KG1 (cell line): ENCODE measurements around the gene CAMTA1.

Experiments used
- DNase-seq: peaks from one replicate; lab custom pipeline; 2025; lab: John Stamatoyannopoulos, UW

The CAMTA1 gene

DNA sequence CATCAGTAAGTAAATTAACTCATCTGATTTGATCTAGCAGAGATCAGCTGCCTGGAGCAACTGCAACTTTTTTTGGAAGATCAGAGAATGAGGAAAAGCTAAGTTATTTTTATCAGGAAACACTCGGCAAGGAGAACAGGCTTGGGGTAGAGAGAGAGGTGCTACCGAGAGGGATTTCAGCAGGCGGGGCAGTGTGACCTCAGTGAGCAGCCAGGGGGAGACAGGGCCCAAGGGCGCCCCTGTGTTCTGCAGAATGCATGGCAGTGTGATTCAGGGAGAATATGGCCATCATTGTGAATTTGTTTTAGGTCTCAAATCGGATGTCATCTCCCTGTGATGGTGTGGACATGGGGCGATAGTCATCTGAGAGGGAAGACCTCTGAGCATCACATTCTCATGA is 501.8 kb downstream of the CAMTA1 start:
- DNase-seq: no peak

DNA sequence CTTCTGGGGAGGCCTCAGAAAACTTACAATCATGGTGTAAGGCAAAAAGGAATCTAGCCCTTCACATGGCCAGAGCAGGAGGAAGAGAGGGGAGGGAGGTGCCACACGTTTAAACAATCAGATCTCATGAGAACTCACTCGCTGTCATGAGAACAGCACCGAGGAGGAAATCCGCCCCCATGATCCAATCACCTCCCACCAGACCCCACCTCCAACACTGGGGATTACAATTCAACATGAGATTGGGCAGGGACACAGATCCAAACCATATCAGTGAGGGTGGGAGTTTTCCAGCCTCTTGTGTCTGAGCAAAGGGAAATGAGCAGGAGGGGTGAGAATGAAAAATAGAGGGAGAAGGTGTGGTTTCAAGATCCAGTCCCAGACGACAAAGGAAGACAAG is 503.7 kb downstream of the CAMTA1 start:
- no peak for DNase-seq

DNA sequence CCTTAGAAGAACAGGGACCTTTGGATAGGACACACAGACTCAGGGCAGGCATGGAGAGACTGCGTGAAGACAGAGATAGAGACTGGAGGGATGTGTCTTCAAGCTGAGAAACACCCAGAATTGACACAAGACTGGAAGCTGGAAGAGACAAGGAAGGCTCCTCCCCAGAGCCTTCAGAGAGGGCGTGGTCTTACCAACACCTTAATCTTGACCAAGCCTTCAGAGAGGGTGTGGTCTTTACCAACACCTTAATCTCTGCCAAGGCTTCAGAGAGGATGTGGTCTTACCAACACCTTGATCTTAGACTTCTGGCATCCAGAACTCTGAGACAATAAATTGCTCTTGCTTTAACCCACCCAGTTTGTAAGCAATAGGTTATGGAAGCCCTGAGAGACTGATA is 504.4 kb downstream of the CAMTA1 start:
- no peak for DNase-seq

DNA sequence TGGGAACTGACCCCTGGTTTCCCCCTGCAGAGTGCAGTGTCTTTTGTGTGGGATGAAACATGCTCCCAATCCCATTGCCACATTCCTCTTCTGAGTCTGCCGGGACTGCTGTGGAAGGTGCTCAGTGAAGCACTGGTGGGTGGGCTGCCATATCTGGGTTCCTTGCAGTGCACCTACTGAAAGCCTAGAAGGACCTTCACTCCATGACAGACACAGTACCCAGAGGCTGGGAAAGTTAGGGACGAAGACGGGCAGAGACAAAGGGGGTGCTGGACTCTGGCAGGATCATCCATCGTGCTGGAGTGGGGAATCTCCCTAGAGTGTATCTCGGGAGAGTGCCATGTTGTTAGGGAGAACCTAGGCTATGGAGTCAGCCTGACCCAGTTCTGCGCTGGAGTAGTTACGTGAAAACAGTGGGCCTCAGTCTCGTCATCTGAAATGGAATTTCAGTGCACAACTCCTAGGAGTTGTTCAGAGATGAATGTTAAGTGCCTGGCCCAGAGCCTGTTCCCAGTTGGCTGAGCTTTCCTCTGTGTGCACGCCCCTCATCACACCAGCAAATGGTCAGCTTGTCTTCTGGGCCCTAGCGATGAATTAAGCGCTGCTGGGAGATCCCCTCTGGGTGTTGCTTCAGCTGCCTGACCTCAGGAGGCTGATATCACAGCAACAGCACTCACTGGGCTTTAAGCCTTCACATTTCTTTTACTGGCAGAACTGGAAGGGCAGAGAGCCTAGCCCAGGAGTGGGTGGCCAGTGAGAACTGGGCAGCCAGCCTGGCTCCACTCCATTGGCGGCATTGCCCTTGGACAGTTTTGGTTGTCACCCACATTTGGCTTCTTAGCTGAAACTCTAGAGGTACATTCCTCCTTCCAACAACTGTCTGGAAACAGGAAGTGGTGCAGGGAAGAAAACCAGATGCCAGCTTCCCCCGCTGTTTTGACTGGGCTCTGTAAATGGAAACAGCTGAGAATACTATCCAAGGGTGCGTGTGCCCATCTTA is 506.0 kb downstream of the CAMTA1 start:
- no peak for DNase-seq

DNA sequence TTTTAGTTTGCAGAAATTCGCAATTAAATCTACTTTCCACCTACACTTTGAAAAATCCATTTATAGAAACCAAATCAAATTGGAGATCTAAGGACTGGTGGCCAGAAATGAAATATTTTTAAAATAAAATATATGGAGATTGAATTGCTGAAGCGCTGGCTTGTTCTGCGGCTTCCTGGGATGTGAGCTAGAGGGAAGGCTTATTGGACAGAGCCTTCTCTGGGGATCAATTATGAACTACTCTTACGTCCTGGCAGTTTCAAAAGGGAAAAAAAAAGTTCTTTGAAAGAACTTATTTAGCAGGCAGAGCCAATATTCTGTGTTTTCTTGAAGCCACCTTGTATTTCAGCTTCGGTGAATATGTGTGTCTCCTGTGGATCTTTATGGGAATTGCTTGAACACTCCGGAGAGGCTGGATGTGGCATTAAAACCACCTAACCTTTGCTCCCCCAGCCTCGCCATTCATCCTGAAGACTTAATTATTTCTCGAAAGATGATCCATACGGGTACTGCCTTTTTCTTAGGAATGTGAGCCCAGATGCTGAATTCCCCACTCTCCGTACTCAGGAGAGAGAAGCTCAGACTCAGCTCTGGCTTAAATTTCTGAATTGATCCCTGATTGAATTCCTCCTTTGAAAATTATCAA is 506.9 kb downstream of the CAMTA1 start:
- DNase-seq: no peak

DNA sequence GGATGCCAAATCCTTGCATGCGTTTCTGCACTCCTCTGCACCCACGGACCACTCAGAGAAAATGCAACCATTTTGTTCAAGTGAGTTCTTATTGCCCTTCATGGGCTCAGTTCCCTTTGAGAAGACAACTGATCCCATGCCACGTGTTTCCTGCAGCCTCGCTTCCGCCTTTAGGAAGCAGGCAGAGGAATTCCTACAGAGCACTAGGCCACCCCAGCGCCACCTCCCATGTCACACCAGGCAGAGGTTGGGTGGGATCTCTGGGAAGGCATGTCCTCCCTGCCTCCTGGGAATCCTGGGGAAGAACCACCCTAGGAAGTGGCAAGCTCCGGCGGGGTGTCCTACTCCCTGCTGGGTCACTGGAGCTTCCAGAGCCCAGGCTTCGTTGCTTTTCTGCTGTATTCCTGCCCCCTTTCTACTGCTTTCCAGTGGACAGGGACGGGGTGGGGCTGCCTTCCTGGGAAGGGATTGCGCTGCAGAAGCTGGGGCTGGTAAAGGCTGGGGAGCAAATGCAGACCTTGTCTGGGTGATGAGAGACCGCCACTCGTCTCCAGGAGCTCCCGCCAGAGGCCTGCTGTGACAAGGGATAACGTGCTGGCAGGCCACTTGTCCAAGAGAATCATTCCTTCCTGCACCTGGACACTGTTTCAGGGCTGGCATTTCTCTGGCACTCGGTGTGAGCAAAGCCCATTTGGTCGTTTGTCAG is 507.6 kb downstream of the CAMTA1 start:
- DNase-seq: no peak

DNA sequence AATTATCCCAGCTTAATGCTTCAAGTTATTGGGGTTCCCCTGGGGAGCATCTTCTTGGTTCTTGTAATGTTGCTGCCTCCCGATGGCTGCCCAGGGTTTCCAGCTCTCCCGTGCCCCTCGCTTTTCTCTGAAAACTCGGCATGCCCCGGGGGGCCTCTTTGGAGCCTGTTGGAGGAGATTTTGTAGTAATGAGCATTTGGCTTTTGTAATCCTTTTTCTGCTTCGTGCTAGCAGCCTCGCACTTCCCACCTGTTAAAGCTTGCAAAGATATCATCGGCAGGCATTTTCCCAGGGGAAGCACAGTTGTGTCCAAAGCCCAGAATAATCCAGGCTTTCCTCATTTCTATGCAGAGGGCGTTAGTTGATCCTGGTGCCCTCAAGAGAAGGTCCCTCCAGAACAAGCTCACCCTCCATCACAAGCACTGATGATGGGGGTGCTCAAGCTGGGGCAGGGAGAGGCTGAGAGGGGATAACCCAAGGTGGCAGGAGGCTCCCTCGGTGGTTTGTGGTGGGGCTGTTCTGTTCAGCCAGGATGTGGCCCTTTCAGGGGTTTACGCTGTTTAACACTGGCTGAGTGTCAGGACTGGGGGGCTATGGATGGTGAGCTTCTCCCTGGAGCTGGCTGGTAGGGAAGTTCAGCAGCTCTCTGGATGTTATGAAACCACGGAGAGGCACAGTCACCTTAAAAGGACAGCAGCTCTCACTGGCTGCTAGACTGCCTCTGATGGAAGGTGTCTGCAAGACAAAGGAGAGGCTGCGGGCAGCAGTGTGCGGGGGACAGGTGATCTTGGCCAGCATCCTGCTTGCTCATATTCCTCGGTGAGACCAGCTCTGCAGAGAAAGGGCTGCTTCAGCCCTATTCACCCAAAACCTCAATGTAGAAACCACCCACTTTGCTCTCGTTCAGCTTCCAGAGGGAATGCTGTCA is 508.7 kb downstream of the CAMTA1 start:
- DNase-seq: no peak

DNA sequence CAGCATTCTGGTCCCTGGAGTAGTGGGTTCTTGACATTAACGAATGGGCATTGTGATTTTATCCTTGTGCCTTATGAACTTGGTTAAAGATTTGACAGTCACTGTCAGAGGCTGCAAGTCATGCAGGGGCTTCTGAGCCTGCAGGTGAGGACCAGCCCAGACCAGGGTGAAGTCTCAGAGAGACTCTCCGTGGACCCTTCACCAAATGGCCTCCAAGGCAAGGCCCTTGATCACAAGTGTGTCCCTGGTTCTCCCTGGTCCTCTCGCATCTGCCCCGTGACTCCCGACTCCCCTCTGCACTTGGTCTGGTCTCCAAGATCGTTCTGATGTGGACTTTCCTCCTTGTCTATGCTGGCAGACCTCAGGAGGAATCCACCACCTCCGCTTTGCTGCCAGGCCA is 509.4 kb downstream of the CAMTA1 start:
- no peak for DNase-seq

DNA sequence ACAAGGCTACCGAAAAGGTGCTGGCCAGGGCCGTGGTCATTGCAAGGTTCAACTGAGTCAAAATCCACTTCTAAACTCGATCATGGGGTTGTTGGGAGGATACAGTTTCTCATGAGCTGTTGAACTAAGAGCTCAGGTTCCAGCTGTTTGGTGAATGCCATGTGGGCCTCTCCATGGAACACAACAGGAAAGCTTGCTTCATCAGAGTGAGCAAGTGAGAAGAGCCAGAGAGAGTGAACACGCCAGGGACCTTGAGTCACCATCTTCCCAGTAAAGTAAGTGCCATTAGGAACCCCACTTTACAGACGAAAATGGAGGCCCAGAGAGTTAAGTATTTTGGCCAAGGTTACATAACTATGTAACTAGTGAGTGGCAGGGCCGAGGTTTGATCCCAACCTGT is 510.7 kb downstream of the CAMTA1 start:
- no peak for DNase-seq

DNA sequence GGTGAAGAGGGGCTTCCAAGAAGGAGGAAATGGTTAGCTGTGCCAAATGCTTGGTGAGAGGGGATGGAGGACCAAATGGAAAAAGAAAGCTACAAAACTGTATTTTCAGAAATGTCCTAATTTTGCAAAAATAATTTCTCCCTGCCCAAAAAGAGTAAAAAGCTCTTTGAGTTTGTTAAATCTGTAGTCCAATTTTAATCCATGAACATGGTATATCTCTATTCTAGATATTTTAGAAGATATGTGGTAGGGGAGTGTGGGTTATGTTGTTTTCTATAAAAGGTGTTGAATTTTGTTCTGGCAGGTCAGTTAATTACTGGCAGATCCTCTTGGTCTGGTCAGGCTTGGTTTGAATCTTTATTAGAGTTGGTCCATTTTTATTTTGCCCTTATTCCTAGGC is 511.7 kb downstream of the CAMTA1 start:
- DNase-seq: no peak

DNA sequence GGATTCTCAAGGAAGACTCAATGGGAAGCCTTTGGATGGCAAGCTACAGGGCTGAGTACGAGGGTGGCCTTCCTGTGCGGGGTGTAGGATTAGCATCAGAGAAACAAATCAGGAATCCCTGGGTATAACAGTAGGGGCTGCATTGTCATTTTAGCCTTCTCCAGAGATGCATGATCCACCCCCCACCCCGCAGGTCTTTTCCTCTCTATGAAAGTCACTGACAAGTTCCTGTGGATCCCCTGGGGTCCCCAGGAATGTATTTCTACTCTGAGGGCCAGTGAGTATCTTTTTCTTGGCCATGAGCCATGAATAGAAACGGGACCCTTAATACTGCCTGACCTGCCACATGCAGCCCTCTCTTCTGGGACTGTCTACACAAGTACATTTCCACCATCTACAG is 512.9 kb downstream of the CAMTA1 start:
- DNase-seq: no peak

DNA sequence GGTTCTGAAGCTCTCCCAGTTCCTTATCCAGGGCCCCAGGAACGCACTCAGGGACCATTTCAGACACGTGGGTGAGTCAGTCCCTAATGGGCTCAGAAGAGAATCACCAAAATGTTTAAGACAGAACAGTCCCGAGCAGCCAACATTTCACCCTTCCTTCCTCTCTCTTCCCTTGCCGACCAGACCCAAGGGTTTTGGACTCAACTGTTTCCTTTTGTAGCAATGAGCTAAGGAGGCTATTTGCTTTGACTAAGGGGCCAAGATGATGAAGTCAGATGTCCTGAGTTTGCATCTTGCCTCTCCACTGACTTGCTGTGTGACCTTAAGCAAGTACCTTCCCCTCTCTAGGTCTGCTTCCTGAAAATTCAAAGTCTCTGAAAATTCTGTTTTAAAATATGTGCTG is 513.5 kb downstream of the CAMTA1 start:
- no peak for DNase-seq

DNA sequence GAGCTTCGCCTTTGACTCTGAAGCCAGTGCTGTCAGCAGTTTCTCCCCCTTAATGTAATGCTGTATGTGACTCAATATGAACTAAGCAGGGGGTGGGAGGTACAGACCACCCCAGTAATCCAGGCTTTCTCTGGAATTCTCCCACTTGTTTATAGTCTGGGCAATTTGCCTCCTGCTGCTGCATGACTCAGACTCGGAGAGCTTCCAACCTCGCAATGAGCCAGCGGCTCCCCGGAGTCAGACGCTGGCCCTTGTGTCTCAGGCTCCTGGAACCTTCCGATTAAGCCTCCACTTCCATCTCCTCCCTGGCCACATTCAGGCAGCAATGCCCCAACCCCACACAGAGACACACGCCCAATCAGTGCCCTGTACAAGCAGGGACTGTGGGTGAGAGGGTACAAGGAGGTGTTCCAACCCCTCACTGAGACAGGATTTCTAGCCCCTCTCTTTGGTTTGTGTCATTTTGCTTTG is 514.1 kb downstream of the CAMTA1 start:
- DNase-seq: no peak

DNA sequence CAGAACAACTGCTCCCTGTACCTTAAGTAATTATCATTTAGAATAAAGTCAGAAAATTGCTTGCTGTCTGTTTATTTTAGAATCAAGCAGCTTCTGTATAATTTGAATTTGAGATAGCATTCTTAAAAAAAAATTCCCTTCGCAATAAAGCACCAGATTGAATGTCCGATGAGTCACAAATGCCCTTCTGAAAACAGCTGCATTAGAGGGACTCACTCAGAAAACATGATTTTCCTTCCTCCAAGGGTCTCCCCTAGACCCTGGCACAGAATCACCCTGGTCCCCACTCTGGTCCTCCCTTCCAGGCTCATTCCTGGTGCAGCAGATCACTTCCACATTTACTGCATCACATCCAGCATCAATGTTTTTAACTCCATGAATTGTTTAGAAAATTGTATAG is 514.7 kb downstream of the CAMTA1 start:
- no peak for DNase-seq

DNA sequence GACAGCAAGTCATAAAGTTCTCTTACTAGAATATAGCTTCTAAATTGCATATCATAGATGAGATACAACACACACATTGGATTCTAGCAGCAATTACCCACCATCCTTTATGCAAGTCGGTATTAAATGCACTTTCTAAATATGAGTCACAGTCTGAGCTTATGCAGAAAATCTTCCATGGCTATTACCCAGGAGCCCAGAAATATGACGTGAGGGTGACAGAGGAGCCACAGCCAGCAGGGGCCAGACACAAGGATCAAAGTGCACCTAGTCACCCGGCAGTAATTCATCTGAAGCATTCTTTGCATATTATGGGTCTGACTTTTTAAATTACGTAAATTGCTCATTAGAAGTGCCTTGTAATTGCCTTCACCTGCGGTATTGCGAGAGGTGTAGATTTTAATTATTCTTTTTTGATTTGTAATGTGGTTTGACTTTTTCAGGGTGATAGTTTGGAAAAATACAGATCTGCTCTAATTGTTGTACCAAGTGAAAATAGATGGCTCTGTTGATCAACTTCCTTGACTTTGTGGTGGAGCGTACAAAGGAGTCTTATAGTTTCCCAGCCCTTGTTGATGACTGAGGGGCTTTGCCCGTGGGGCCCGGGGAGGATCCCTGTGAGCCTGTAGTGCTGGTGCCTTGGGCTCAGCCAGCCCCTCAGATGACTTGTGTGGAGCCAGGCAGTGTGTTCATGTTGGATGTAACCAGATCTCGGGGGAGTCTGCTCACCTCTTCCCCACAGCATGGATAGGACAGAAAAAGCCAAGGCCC is 515.8 kb downstream of the CAMTA1 start:
- DNase-seq: no peak

DNA sequence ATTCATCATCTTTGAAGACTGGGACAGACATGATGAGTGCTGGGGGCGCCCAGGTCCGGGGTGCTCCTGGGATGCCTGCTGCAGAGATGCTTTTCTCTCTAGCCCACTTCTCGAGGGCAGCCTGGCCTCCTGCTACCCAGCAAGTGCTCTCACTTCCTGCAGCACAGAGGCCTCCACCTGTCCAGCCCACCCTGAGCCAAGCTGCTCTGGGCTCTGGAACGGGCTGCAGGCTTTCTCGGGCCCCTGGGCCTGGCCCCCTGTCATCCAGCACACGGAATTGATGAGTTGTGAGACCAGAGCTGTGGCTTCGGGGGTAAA is 516.4 kb downstream of the CAMTA1 start:
- no peak for DNase-seq

DNA sequence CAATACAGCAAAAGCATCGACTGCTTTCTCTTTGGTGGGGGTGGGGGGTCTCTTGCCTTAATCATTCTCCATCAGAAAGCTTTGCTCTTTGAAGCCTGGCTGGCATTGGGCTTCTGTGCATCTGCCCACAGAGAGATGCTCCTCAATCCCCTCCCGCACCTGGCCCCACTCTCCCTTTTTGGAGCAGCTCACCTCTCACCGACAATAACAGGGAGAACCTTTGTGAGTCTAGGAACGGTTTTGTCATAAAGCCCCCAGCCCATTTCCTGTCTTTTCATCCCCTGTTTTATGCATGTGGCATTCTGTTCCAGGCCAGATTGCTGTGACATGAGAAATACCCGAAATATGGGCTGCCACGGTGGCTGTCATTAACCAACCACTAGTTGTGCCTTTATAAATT is 516.9 kb downstream of the CAMTA1 start:
- DNase-seq: no peak

DNA sequence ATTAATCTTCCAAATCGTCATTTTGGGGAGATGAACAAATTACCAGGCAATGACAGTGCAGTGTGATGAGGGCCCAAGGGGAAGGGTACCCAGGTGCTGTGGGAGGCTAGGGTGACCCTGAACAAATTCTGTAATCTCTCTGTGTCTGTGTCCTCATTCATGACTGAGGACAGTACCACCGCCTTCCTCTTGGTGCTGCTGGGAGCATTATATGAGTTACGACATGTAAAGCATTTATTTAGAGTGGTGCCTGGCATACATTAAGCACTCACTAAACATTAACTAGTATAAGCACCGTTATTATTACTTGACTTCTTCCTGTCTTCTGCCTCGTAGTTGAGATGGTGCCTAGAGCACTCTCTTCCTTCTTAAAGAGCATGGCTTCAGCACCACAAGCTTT is 517.6 kb downstream of the CAMTA1 start:
- no peak for DNase-seq

DNA sequence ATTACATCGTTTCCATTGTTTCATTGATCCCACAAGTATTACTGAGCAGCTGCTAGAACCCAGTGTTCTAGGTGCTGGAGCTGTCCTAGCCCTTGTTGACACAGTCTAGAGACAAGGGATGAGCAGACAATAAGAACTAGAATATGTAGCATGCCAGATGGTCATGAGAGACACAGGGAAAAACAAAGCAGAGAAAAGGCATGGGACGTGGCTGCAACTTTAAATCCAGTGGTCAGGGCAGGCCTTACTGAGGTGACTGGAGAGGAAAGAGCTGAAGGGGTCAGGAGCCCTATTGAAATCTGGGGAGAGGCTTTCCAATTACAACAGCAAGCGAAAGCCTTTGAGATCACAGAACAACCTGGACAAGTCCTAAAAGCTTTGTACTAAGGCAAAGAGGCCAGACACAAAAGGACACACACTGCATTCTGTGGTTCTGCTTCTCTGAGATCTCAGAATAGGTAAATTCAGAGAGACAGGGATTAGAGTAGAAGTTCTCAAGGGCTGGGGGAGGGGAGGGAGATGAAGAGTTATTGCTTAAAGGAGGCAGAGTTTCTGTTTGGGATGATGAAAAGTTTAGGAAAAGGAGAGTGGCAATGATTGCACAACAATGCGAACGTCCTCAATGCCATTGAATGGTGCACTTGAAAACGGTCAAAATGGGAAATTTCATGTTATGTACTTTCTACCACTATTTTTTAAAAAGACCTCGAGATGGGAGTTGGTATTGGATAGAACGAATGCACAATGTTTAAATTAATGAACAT is 518.5 kb downstream of the CAMTA1 start:
- DNase-seq: no peak

DNA sequence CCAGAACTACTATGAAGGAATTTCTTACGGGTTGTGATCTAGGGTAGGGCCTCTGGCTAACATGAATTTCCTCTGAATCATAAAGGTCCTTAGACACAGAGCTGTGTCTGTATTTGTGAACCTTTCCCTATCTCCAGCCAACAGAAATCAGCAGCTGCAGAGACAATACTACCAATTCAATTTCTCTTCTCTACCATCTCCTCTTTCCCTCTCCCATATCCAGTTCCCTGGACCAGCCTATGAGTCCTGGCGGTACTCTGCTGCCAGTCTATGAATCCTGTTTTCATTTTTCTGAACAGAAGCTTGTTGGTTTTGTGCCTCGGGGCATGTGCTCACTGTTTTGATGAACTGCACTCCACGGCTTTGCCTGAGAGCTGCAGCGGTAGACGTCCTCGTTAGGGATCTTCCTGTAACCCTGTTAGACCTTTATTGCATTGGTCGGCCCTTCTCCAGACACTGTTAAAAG is 527.9 kb downstream of the CAMTA1 start:
- no peak for DNase-seq
